Liver (tissue), 9 donors: ENCODE data around the gene SFXN5. TPM values are rescaled to one million over a fixed set of nuclear protein-coding genes. Genes with fewer than 3 reads are reported as not detected.
A peak's percentile ranks its signal among the peaks of the same experiment; 100 is the strongest.

Source experiments
- DNase-seq: peaks from one replicate; pipeline ENCODE4 v3.0.0-alpha.2; 2017; ENCODE audit warnings: low spot score
- H3K27ac ChIP-seq, 2 donors: one replicate each; pipeline ENCODE4 v1.7.0; 2013; ENCODE audit warnings: inconsistent platforms in 2 of 2, low read length in 2 of 2, control low read depth in 1 of 2, low read depth in 1 of 2, mild to moderate bottlenecking in 1 of 2
- H3K27me3 ChIP-seq, 4 donors: one replicate each; pipeline versions ENCODE4 v1.6.1 to v1.7.0; 2013; ENCODE audit warnings: low read length in 3 of 4, inconsistent platforms in 1 of 4, mild to moderate bottlenecking in 1 of 4, moderate library complexity in 1 of 4; ENCODE audit not compliant: control insufficient read depth in 4 of 4, insufficient read depth in 4 of 4
- H3K36me3 ChIP-seq, 4 donors: one replicate each; pipeline versions ENCODE4 v1.6.1 to v1.7.0; 2013; ENCODE audit warnings: low read length in 3 of 4, mild to moderate bottlenecking in 3 of 4, low read depth in 1 of 4, moderate library complexity in 1 of 4; ENCODE audit not compliant: control insufficient read depth in 4 of 4, insufficient read depth in 3 of 4
- H3K4me1 ChIP-seq, 4 donors: one replicate each; pipeline versions ENCODE4 v1.6.1 to v1.7.0; 2013; ENCODE audit warnings: low read length in 3 of 4, mild to moderate bottlenecking in 3 of 4, moderate library complexity in 1 of 4; ENCODE audit not compliant: control insufficient read depth in 4 of 4, insufficient read depth in 4 of 4
- H3K4me3 ChIP-seq, 3 donors: one replicate each; pipeline versions ENCODE4 v1.6.1 to v1.7.0; 2013; ENCODE audit warnings: low read length in 3 of 3, control low read depth in 1 of 3, low read depth in 1 of 3, mild to moderate bottlenecking in 1 of 3
- H3K9ac ChIP-seq, 2 donors: one replicate each; pipeline ENCODE4 v1.7.0; 2013; ENCODE audit warnings: low read length in 2 of 2, mild to moderate bottlenecking in 2 of 2, moderate library complexity in 2 of 2, control low read depth in 1 of 2, low read depth in 1 of 2
- H3K9me3 ChIP-seq, 4 donors: one replicate each; pipeline versions ENCODE4 v1.6.1 to v1.7.0; 2013; ENCODE audit warnings: low read length in 3 of 4; ENCODE audit not compliant: control insufficient read depth in 4 of 4
- CTCF ChIP-seq: fragments of 150-350 bp; IDR thresholded peaks from 2 replicates; pipeline ENCODE4 v1.5.1; 2017; ENCODE audit warnings: improper control_type of control experiment, low read depth, low read length; ENCODE audit not compliant: missing input control
- EGR1 ChIP-seq, 2 donors: IDR thresholded peaks; 2 replicates each; pipeline ENCODE4 v1.6.1; 2016 to 2018; ENCODE audit warnings: antibody characterized with exemption in 2 of 2, low read depth in 2 of 2
- FOXA1 ChIP-seq: IDR thresholded peaks from 2 replicates; pipeline ENCODE4 v1.6.1; 2016; ENCODE audit warnings: antibody characterized with exemption
- FOXA2 ChIP-seq: IDR thresholded peaks from 2 replicates; pipeline ENCODE4 v1.6.1; 2016; ENCODE audit warnings: antibody characterized with exemption
- GABPA ChIP-seq, 2 donors: IDR thresholded peaks in 1 of 2; conservative IDR thresholded peaks in 1 of 2; 2 replicates each; pipeline ENCODE4 v1.6.1; 2016; ENCODE audit warnings: antibody characterized with exemption in 2 of 2, mild to moderate bottlenecking in 1 of 2, moderate library complexity in 1 of 2
- HNF4A ChIP-seq, 2 donors: conservative IDR thresholded peaks; 2 replicates each; pipeline ENCODE4 v1.6.1; 2016; ENCODE audit warnings: antibody characterized with exemption in 2 of 2, mild to moderate bottlenecking in 2 of 2
- HNF4G ChIP-seq: IDR thresholded peaks from 2 replicates; pipeline ENCODE4 v1.6.1; 2016; ENCODE audit warnings: antibody characterized with exemption
- JUND ChIP-seq, 2 donors: IDR thresholded peaks; 2 replicates each; pipeline ENCODE4 v1.6.1; 2016; ENCODE audit warnings: antibody characterized with exemption in 2 of 2
- MAX ChIP-seq: IDR thresholded peaks from 2 replicates; pipeline ENCODE4 v1.6.1; 2016; ENCODE audit warnings: antibody characterized with exemption
- NR2F2 ChIP-seq: IDR thresholded peaks from 2 replicates; pipeline ENCODE4 v1.6.1; 2016; ENCODE audit warnings: antibody characterized with exemption
- RAD21 ChIP-seq, 2 donors: IDR thresholded peaks; 2 replicates each; pipeline ENCODE4 v1.6.1; 2016; ENCODE audit warnings: antibody characterized with exemption in 2 of 2, mild to moderate bottlenecking in 2 of 2
- REST ChIP-seq: IDR thresholded peaks from 2 replicates; pipeline ENCODE4 v1.6.1; 2016; ENCODE audit warnings: antibody characterized with exemption, mild to moderate bottlenecking
- RXRA ChIP-seq, 2 donors: IDR thresholded peaks; 2 replicates each; pipeline ENCODE4 v1.6.1; 2017 to 2018; ENCODE audit warnings: antibody characterized with exemption in 2 of 2, mild to moderate bottlenecking in 1 of 2
- SP1 ChIP-seq: IDR thresholded peaks from 2 replicates; pipeline ENCODE4 v1.6.1; 2018; ENCODE audit warnings: antibody characterized with exemption, mild to moderate bottlenecking
- TAF1 ChIP-seq: conservative IDR thresholded peaks from 2 replicates; pipeline ENCODE4 v1.6.1; 2016; ENCODE audit warnings: antibody characterized with exemption, mild to moderate bottlenecking
- YY1 ChIP-seq: IDR thresholded peaks from 2 replicates; pipeline ENCODE4 v1.6.1; 2016; ENCODE audit warnings: antibody characterized with exemption, mild to moderate bottlenecking
- ZBTB33 ChIP-seq: IDR thresholded peaks from 2 replicates; pipeline ENCODE4 v1.6.1; 2016; ENCODE audit warnings: antibody characterized with exemption
- WGBS: extraction: QIAGEN DNeasy Blood & Tissue Kit; methylation state at CpG from one replicate; pipeline ENCODE4 v1.1.7; 2013; 5-methylcytosine and 5-hydroxymethylcytosine counted together
- polyA plus RNA-seq, 2 donors: library from polyadenylated mRNA; stranded (reverse) in 1 of 2; unstranded in 1 of 2; fragments of 200-250 nt in 1 of 2; fragments of >200 nt in 1 of 2; fragmentation: Nextera tagmentation in 1 of 2; extraction: Ambion mirVana in 1 of 2; gene quantifications; one replicate each; pipeline versions ENCODE4 v1.2.1 to v1.2.3, GENCODE V29; 2013 to 2015
- total RNA-seq, 2 donors: library from RNA; depleted of rRNA; stranded (reverse); fragments of >200 nt; gene quantifications; one replicate each; pipeline ENCODE4 v1.2.3, GENCODE V29; 2014
- TF ChIP-seq, protein P1 (sequence below): IDR thresholded peaks from 2 replicates; pipeline ENCODE4 v1.6.1; 2016; ENCODE audit warnings: antibody characterized with exemption
- donor health status: healthy.
- donor health status: healthy.
- donor health status: healthy.
- donor health status: healthy.
- donor health status: healthy.

The SFXN5 gene
- total and polyA plus RNA-seq, 4 donors = 23.3 to 58.2 (median 29.5) TPM

GRCh38 chr2:73003027-73003426, 68.5 kb downstream of the SFXN5 start:
- WGBS = 92% methylated on average over 8 of the region's 8 CpGs
- TF ChIP-seq EGR1 (IDR thresholded peaks at IDR 0.05; ENCODE audit: low read depth in 2 of 2) (no peak), MAX (no peak), RAD21 (IDR thresholded peaks at IDR 0.05) (no peak), NR2F2 (no peak), YY1 (no peak)
- DNase-seq = no peak
- Histone ChIP-seq H3K9me3 (no peaks in the 10 kb centered on the region), H3K4me3 (no peak overlapping the region), H3K4me1 (peaks cover 13 to 76% (median 42%) of the 10 kb centered on the region in 4 donors), H3K27ac (peak overlapping the region; percentile 89 to 97), H3K27me3 (no peaks in the 10 kb centered on the region), H3K36me3 (peaks cover 0 to 2% (median 0%) of the 10 kb centered on the region in 4 donors), H3K9ac (no peak overlapping the region)

GRCh38 chr2:73000808-73001570, 70.5 kb downstream of the SFXN5 start:
- peaks cover 0 to 2% (median 0%) of the 10 kb centered on the region in 4 donors for H3K36me3 ChIP-seq
- peak overlapping the region; percentile 89 to 97 for H3K27ac ChIP-seq
- peak overlapping the region; percentile 21 to 62 (median 62) for H3K4me3 ChIP-seq
- DNase-seq = peak; percentile 68
- peak overlapping the region; percentile 39 to 90 for H3K9ac ChIP-seq
- H3K4me1 ChIP-seq = peaks cover 13 to 78% (median 46%) of the 10 kb centered on the region in 4 donors
- no peaks in the 10 kb centered on the region for H3K27me3 ChIP-seq
- WGBS = 48% methylated on average over 6 of the region's 6 CpGs
- TF ChIP-seq EGR1 (IDR thresholded peaks at IDR 0.05; ENCODE audit: low read depth in 2 of 2) = peak; percentile 21 to 88
- peak; percentile 100 for TF ChIP-seq HNF4A (conservative IDR thresholded peaks at IDR 0.05)
- no peak for TF ChIP-seq CTCF
- TF ChIP-seq RXRA (IDR thresholded peaks at IDR 0.05) = peak; percentile 100
- peak; percentile 77 for TF ChIP-seq FOXA2
- peak; percentile 81 for TF ChIP-seq REST
- peak; percentile 100 for TF ChIP-seq SP1
- peak; percentile 100 for TF ChIP-seq HNF4G
- peak in 1 of 2 donors; percentile 48 for TF ChIP-seq GABPA (IDR thresholded peaks at IDR 0.05 in 1 of 2, conservative IDR thresholded peaks at IDR 0.05 in 1 of 2)
- peak; percentile 66 to 73 for TF ChIP-seq RAD21 (IDR thresholded peaks at IDR 0.05)
- TF ChIP-seq, protein P1, sequence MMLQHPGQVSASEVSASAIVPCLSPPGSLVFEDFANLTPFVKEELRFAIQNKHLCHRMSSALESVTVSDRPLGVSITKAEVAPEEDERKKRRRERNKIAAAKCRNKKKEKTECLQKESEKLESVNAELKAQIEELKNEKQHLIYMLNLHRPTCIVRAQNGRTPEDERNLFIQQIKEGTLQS = peak; percentile 94
- peak; percentile 94 to 97 for TF ChIP-seq JUND (IDR thresholded peaks at IDR 0.05)
- no peak for TF ChIP-seq ZBTB33
- TF ChIP-seq NR2F2 = peak; percentile 95
- TF ChIP-seq YY1 = peak; percentile 89
- peak; percentile 67 for TF ChIP-seq TAF1
- TF ChIP-seq FOXA1 = peak; percentile 71
- TF ChIP-seq MAX = peak; percentile 98
- no peaks in the 10 kb centered on the region for H3K9me3 ChIP-seq
